CD4-positive, alpha-beta T cell treated with Interferon gamma for 1 hour (primary cell): Measurements from ENCODE around the gene LMOD2.
A peak's percentile ranks its signal among the peaks of the same experiment; 100 is the strongest.
"Not testable (repeated sequence)": the region's sequence is repeated elsewhere in the genome, so short reads cannot be mapped to it uniquely, and the experiment has no call there.

Source experiments
- DNase-seq: peaks from one replicate; pipeline ENCODE4 v3.0.0-alpha.2; 2020

The LMOD2 gene

DNA sequence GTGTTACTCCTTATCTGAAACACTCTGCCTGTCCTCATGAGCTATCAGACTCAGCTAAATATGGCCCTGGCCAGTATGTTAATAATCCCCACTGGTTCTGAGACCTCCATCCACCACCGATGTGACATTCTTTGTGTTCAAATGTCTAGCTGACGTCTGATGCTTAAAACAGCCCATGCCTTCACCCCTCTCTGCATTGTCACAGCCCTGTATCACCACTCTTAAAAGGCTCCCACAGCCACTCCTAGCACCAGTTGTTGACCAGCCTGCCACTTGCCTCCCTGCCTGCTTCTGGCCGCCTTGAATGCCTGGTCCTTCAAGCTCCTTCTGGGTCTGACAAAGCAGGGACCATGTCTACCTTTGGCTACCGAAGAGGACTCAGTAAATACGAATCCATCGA, at the start of gene LMOD2:
TSS of gene LMOD2 (plus strand) at position 253 of the 400 bp plus-strand sequence. CDS start at position 351, 98 bp downstream.
- no peak for DNase-seq

GRCh38 chr7:123607423-123607975, 48.2 kb upstream of the LMOD2 start:
- DNase-seq, result no peak

DNA sequence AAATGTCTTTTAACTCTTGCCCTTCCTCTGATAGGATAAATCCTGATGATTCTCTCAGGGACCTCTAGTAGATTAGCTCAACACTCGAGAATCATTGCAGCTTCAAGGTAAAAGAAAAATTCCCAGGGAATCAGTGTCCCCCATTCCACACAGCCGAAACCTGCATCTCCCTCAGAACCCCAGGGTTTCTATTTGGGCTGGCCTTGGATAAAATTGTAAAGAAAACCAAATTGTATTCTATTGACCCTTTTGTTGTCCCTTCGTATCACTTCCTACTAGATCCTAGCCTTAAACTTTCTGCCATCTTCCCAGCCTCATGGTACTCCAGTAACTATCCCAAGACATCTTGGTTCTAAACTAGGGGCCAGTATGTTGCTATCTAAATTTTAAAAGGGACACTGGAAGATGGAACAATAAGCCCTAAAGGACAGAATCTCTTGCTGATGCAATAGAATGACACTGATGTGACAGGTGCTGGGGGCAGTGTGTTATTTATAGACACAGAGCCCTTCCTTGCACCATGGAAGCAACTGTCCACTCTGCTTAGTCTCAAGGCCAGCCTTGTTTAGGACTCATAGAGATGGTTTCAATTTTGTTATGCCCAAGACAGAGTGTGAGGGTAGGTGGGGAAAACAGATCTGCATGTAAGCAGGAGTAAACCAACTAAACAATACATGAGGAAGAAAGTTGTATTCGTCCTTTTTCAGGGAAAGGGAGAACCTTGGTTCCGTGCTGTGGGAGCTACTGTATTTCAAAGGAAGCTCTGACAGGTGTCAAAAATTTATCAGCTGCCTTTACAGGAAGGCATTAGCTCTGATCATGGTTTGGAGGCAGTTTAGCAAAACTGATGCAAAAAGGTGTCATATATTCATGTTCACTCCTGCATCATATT, 46.4 kb upstream of the LMOD2 start:
- no peak for DNase-seq

- no peak for DNase-seq
Observed at GRCh38 chr7:123609883-123610239, 45.8 kb upstream of the LMOD2 start.

GRCh38 chr7:123612024-123612423, 43.6 kb upstream of the LMOD2 start:
- no peak for DNase-seq

GRCh38 chr7:123615344-123615743, 40.3 kb upstream of the LMOD2 start:
- no peak for DNase-seq

DNA sequence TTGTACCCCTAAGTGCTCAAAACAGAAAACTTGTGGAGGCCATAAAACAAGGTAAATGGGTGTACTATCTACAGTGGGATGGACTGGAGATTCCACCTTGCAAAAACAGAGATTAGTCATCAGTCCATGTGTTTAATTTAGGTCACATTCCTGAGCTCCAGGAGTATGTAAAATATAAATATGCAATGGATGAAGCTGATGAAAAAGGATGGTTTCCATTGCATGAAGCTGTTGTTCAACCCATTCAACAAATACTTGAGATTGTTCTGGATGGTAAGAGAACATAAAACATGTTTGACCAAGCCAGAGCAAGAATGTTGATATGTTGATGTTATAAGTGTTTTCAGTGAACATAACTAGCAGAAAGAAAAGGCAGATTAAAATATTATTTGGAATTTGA, 39.4 kb upstream of the LMOD2 start:
- DNase-seq, result no peak

DNA sequence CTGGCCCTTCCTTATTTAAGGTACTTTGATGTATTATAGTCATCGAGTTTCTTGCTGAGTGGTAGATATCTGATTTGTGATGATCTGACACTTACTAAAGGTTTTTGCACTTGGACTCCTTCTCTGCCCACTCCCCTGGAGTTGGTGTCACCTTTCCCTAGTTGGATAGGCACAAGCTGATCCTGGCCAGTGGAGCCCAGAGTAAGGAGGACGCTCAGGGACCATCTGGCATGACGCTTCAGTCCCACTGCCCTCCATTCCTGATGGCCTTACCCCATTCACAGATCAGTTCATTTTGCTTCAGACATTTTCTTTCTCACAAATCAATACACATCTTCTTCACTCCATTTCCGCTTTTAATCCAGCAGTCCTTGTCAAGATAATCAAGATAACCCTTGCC, 34.0 kb upstream of the LMOD2 start:
- DNase-seq, result no peak

GRCh38 chr7:123622660-123623386, 32.8 kb upstream of the LMOD2 start:
- DNase-seq, result no peak

GRCh38 chr7:123624527-123625183, 31.0 kb upstream of the LMOD2 start:
- peak; percentile 21 for DNase-seq

- no peak for DNase-seq
Observed at GRCh38 chr7:123625254-123625653, 30.4 kb upstream of the LMOD2 start.

GRCh38 chr7:123627851-123628250, 27.8 kb upstream of the LMOD2 start:
- no peak for DNase-seq

GRCh38 chr7:123628829-123629228, 26.8 kb upstream of the LMOD2 start:
- no peak for DNase-seq

GRCh38 chr7:123629281-123629680, 26.4 kb upstream of the LMOD2 start:
- DNase-seq, result no peak

GRCh38 chr7:123632808-123633207, 22.9 kb upstream of the LMOD2 start:
- DNase-seq, result no peak

GRCh38 chr7:123633553-123633952, 22.1 kb upstream of the LMOD2 start:
- DNase-seq, result no peak

DNA sequence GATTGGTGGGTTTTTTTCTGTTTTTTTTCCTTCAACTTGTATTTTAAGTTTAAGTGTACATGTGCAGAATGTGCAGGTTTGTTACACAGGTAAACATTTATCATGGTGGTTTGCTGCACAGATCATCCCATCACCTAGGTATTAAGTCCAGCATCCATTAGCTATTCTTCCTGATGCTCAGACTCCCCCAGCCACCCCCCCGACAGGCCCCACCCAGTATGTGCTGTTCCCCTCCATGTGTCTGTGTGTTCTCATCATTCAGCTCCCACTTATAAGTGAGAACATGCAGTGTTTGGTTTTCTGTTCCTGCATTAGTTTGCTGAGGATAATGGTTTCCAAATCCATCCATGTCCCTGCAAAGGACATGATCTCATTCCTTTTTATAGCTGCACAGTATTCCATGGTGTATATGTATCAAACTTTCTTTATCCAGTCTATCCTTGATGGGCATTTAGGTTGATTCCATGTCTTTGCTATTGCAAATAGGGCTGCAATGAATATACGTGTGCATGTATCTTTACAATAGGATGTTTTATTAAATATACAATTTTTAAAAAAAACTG, 21.6 kb upstream of the LMOD2 start:
- not testable (repeated sequence) for DNase-seq

GRCh38 chr7:123635551-123636359, 19.9 kb upstream of the LMOD2 start:
- DNase-seq, result no peak

DNA sequence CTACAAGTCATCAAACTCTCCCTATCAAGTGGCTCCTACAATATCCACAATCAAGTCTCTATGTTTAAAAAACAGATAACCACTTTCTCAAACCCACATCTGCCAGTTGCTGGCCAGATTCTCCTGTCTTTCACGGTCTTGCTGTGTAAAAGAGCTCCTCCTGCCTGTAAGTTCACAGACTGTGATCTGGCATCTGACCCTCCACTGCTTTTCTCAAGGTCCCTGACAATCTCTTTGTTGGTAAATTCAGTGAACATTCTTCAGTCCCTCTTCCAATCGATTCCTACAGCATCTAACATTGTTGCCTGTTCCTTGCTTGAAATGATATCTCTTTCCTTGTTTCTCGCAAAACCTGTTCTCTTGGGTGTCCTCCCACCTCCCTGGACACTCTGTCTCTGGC, 18.5 kb upstream of the LMOD2 start:
- DNase-seq, result no peak

DNA sequence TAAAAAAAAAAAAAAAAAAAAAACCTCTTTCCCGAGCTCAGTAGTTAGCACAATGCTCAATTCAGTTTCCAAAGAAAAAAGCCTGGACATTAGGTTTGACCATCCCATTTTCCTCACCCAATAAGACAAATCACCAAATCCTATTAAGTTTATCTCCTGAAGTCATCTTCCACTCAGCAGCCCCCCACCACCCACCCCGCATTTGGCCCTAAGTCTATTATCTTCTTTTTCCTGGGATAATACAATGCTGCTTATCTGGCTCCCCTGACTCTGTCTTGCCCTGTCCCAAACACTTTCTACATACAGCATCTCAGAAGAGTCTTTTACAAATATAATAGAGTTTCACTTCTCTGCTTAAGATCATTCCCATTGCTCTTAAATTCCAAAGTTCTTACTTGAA, 17.8 kb upstream of the LMOD2 start:
- no peak for DNase-seq

- DNase-seq, result no peak
Observed at GRCh38 chr7:123639631-123640030, 16.0 kb upstream of the LMOD2 start.

- no peak for DNase-seq
Observed at GRCh38 chr7:123640583-123640982, 15.1 kb upstream of the LMOD2 start.
